HG03196 (cell line): ENCODE data around the gene NAV2.
"Not testable (repeated sequence)": the region's sequence is repeated elsewhere in the genome, so short reads cannot be mapped to it uniquely, and the experiment has no call there.

Experiments used
- ATAC-seq: cut with Tn5 transposase; IDR thresholded peaks from one replicate; pipeline ENCODE4 v1.9.1; 2021; ENCODE audit not compliant: unreplicated experiment

The NAV2 gene

GRCh38 chr11:19917069-19917468 is 204.4 kb downstream of the NAV2 start:
- ATAC-seq, result no peak

- ATAC-seq, result no peak
Measured at GRCh38 chr11:19918302-19919049, 205.8 kb downstream of the NAV2 start.

- ATAC-seq, result no peak
Measured at GRCh38 chr11:19919050-19919561, 206.5 kb downstream of the NAV2 start.

GRCh38 chr11:19920982-19921381 is 208.3 kb downstream of the NAV2 start:
- no peak for ATAC-seq

GRCh38 chr11:19921976-19922688 is 209.5 kb downstream of the NAV2 start:
- no peak for ATAC-seq

- no peak for ATAC-seq
Measured at GRCh38 chr11:19922689-19923035, 210.0 kb downstream of the NAV2 start.

GRCh38 chr11:19923626-19924025 is 211.0 kb downstream of the NAV2 start:
- ATAC-seq, result no peak

- ATAC-seq, result no peak
Measured at GRCh38 chr11:19924311-19924710, 211.7 kb downstream of the NAV2 start.

- ATAC-seq, result no peak
Measured at GRCh38 chr11:19924716-19925115, 212.1 kb downstream of the NAV2 start.

- ATAC-seq, result not testable (repeated sequence)
Measured at GRCh38 chr11:19927403-19927802, 214.8 kb downstream of the NAV2 start.

- no peak for ATAC-seq
Measured at GRCh38 chr11:19929147-19929546, 216.5 kb downstream of the NAV2 start.

GRCh38 chr11:19929655-19930054 is 217.0 kb downstream of the NAV2 start:
- no peak for ATAC-seq

GRCh38 chr11:19931141-19931770 is 218.6 kb downstream of the NAV2 start:
- ATAC-seq, result no peak

- no peak for ATAC-seq
Measured at GRCh38 chr11:19931771-19932369, 219.2 kb downstream of the NAV2 start.

- no peak for ATAC-seq
Measured at GRCh38 chr11:19933132-19933735, 220.6 kb downstream of the NAV2 start.

GRCh38 chr11:19933801-19934488 is 221.3 kb downstream of the NAV2 start:
- ATAC-seq, result no peak

GRCh38 chr11:19934828-19935259 is 222.2 kb downstream of the NAV2 start:
- ATAC-seq, result no peak

GRCh38 chr11:19935507-19935906 is 222.9 kb downstream of the NAV2 start:
- no peak for ATAC-seq

- no peak for ATAC-seq
Measured at GRCh38 chr11:19936461-19936860, 223.8 kb downstream of the NAV2 start.

GRCh38 chr11:19938169-19938856 is 225.7 kb downstream of the NAV2 start:
- ATAC-seq, result no peak
